Endothelial cell of umbilical vein (primary cell): ENCODE results near the gene DCAF4.

Source experiments
- POLR2AphosphoS5 ChIP-seq: IDR thresholded peaks from 2 replicates; pipeline ENCODE4 v1.6.1; 2012; ENCODE audit warnings: low read depth, mild to moderate bottlenecking, control low read depth, low read length, moderate library complexity; ENCODE audit not compliant: insufficient read depth
- TF ChIP-seq, protein P1 (sequence below), 2 donors: IDR thresholded peaks; 1 replicate in 1 of 2; 2 replicates in 1 of 2; pipeline ENCODE4 v1.5.1; 2011; ENCODE audit warnings: low read length in 2 of 2, mild to moderate bottlenecking in 2 of 2, moderate library complexity in 2 of 2, control low read depth in 1 of 2, inconsistent platforms in 1 of 2, low read depth in 1 of 2; ENCODE audit not compliant: insufficient read depth in 1 of 2; ENCODE audit errors: extremely low read depth in 1 of 2

- TF ChIP-seq POLR2AphosphoS5, result no peak
- TF ChIP-seq, protein P1, sequence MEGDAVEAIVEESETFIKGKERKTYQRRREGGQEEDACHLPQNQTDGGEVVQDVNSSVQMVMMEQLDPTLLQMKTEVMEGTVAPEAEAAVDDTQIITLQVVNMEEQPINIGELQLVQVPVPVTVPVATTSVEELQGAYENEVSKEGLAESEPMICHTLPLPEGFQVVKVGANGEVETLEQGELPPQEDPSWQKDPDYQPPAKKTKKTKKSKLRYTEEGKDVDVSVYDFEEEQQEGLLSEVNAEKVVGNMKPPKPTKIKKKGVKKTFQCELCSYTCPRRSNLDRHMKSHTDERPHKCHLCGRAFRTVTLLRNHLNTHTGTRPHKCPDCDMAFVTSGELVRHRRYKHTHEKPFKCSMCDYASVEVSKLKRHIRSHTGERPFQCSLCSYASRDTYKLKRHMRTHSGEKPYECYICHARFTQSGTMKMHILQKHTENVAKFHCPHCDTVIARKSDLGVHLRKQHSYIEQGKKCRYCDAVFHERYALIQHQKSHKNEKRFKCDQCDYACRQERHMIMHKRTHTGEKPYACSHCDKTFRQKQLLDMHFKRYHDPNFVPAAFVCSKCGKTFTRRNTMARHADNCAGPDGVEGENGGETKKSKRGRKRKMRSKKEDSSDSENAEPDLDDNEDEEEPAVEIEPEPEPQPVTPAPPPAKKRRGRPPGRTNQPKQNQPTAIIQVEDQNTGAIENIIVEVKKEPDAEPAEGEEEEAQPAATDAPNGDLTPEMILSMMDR (IDR thresholded peaks at IDR 0.05; ENCODE audit: extremely low read depth in 1 of 2, insufficient read depth in 1 of 2, low read depth in 1 of 2, low read length in 2 of 2), result no peak
Measured at GRCh38 chr14:72986857-72987256, 60.6 kb downstream of the DCAF4 start.
